HT-29 (cell line): Measurements from ENCODE around the gene PSMB10. TPM values are rescaled to one million over a fixed set of nuclear protein-coding genes. Genes with fewer than 3 reads are reported as not detected.
A peak's percentile ranks its signal among the peaks of the same experiment; 100 is the strongest.

ENCODE experiments used
- DNase-seq: peaks from one replicate; pipeline ENCODE4 v3.0.0-alpha.2; 2015; ENCODE audit warnings: low spot score
- total RNA-seq: library from RNA; depleted of rRNA; stranded (reverse); fragments of >200 nt; shearing (Covaris generic); gene quantifications from 2 replicates; pipeline ENCODE4 v1.2.3, GENCODE V29; 2014

The PSMB10 gene
- total RNA-seq, 1 experiment from 2014 or later: 191 TPM

GRCh38 chr16:67963662-67964321, 27.1 kb upstream of the PSMB10 start:
- DNase-seq: no peak

GRCh38 chr16:67963292-67963661, 26.6 kb upstream of the PSMB10 start:
- DNase-seq: no peak

GRCh38 chr16:67962135-67962534, 25.5 kb upstream of the PSMB10 start:
- no peak for DNase-seq

GRCh38 chr16:67961551-67961957, 24.9 kb upstream of the PSMB10 start:
- DNase-seq: peak; percentile 92

GRCh38 chr16:67959536-67960329, 23.1 kb upstream of the PSMB10 start:
- no peak for DNase-seq

- no peak for DNase-seq
Observed at GRCh38 chr16:67957622-67958021, 21.0 kb upstream of the PSMB10 start.

- no peak for DNase-seq
Observed at GRCh38 chr16:67954421-67955196, 18.0 kb upstream of the PSMB10 start.

- no peak for DNase-seq
Observed at GRCh38 chr16:67953641-67954375, 17.2 kb upstream of the PSMB10 start.

GRCh38 chr16:67951485-67951884, 14.8 kb upstream of the PSMB10 start:
- no peak for DNase-seq

GRCh38 chr16:67950335-67950843, 13.7 kb upstream of the PSMB10 start:
- no peak for DNase-seq

GRCh38 chr16:67949645-67950044, 13.0 kb upstream of the PSMB10 start:
- no peak for DNase-seq

- no peak for DNase-seq
Observed at GRCh38 chr16:67948015-67948414, 11.4 kb upstream of the PSMB10 start.

- no peak for DNase-seq
Observed at GRCh38 chr16:67946966-67947558, 10.4 kb upstream of the PSMB10 start.

GRCh38 chr16:67946128-67946569, 9.5 kb upstream of the PSMB10 start:
- no peak for DNase-seq

GRCh38 chr16:67945392-67945933, 8.8 kb upstream of the PSMB10 start:
- DNase-seq: no peak

GRCh38 chr16:67944690-67945391, 8.2 kb upstream of the PSMB10 start:
- DNase-seq: no peak

- no peak for DNase-seq
Observed at GRCh38 chr16:67943619-67944504, 7.2 kb upstream of the PSMB10 start, which contains the start of gene LCAT. Gene LCAT, minus strand, starts transcription at chr16:67944120. Its CDS starts 19 bp downstream, at chr16:67944101.

GRCh38 chr16:67943256-67943618, 6.6 kb upstream of the PSMB10 start:
- DNase-seq: no peak
